Fibroblast of lung (primary cell): ENCODE results near the gene CNOT8. TPM values are rescaled to one million over a fixed set of nuclear protein-coding genes. Genes with fewer than 3 reads are reported as not detected.

Experiments used
- DNase-seq, 2 donors: peaks; one replicate each; pipeline versions ENCODE4 v3.0.0 to v3.0.0-alpha.2; 2010; ENCODE audit warnings: low read depth in 2 of 2
- H2AFZ ChIP-seq: 2 replicates; pipeline ENCODE4 v1.5.1; 2012; ENCODE audit warnings: low read length, control low read depth, inconsistent platforms
- H3K27ac ChIP-seq: 2 replicates; pipeline ENCODE4 v1.5.1; 2011; ENCODE audit warnings: low read length, control low read depth; ENCODE audit not compliant: insufficient read depth
- H3K27me3 ChIP-seq: 2 replicates; pipeline ENCODE4 v1.5.1; 2011; ENCODE audit warnings: mild to moderate bottlenecking, low read length; ENCODE audit not compliant: control insufficient read depth, insufficient read depth
- H3K36me3 ChIP-seq: 2 replicates; pipeline ENCODE4 v1.5.1; 2011; ENCODE audit warnings: low read length; ENCODE audit not compliant: control insufficient read depth, insufficient read depth
- H3K4me1 ChIP-seq: 2 replicates; pipeline ENCODE4 v1.5.1; 2011; ENCODE audit warnings: low read length; ENCODE audit not compliant: control insufficient read depth, insufficient read depth; ENCODE audit errors: extremely low read depth
- H3K4me2 ChIP-seq: 2 replicates; pipeline ENCODE4 v1.5.1; 2011; ENCODE audit warnings: low read length, control low read depth; ENCODE audit not compliant: insufficient read depth; ENCODE audit errors: extremely low read depth
- H3K4me3 ChIP-seq, 4 experiments: fragments of 200-600 bp in 1 of 4; sonication (generic) in 1 of 4; replicated peaks in 1 of 4; 2 replicates each; pipeline ENCODE4 v1.5.1; 2011 to 2016; ENCODE audit warnings: low read length in 4 of 4, low read depth in 3 of 4, mild to moderate bottlenecking in 3 of 4, control low read depth in 2 of 4, inconsistent platforms in 1 of 4, mixed read lengths in 1 of 4; ENCODE audit not compliant: insufficient read depth in 1 of 4; ENCODE audit errors: control extremely low read depth in 1 of 4
- H3K79me2 ChIP-seq: 2 replicates; pipeline ENCODE4 v1.5.1; 2012; ENCODE audit warnings: mild to moderate bottlenecking, low read length, inconsistent platforms; ENCODE audit not compliant: control insufficient read depth, insufficient read depth
- H3K9ac ChIP-seq: 2 replicates; pipeline ENCODE4 v1.5.1; 2011; ENCODE audit warnings: mild to moderate bottlenecking, low read length, control low read depth; ENCODE audit not compliant: insufficient read depth
- H3K9me3 ChIP-seq: 2 replicates; pipeline ENCODE4 v1.5.1; 2012; ENCODE audit warnings: low read depth, low read length; ENCODE audit not compliant: control insufficient read depth, insufficient read depth
- H4K20me1 ChIP-seq: 2 replicates; pipeline ENCODE4 v1.5.1; 2011; ENCODE audit warnings: low read length; ENCODE audit not compliant: control insufficient read depth, insufficient read depth; ENCODE audit errors: extremely low read depth
- EZH2 ChIP-seq: IDR thresholded peaks from 2 replicates; pipeline ENCODE4 v1.5.1; 2012; ENCODE audit warnings: low read length, control low read depth, mild to moderate bottlenecking; ENCODE audit errors: missing control alignments
- polyA plus RNA-seq, 2 donors: library from polyadenylated mRNA; depleted of rRNA in 1 of 2; stranded (reverse) in 1 of 2; unstranded in 1 of 2; fragments of >200 nt; gene quantifications; 2 replicates each; pipeline ENCODE4 v1.2.1, GENCODE V29; 2011 to 2012; ENCODE audit warnings: missing spikeins in 1 of 2
- total RNA-seq: library from RNA; depleted of rRNA; stranded (reverse); fragments of >200 nt; gene quantifications from 2 replicates; pipeline ENCODE4 v1.2.1, GENCODE V29; 2014
- TF ChIP-seq, protein P1 (sequence below), 2 donors: IDR thresholded peaks in 1 of 2; conservative IDR thresholded peaks in 1 of 2; 1 replicate in 1 of 2; 2 replicates in 1 of 2; pipeline ENCODE4 v1.5.1; 2011 to 2012; ENCODE audit warnings: low read length in 2 of 2, control low read depth in 1 of 2, inconsistent platforms in 1 of 2, low read depth in 1 of 2, mild to moderate bottlenecking in 1 of 2

The CNOT8 gene
- total and polyA plus RNA-seq, 2 donors (not counting 1 experiment from before 2014, with no cell fraction given): 50.7 to 66.7 TPM

- no peak overlapping the region for H2AFZ ChIP-seq
- H3K36me3 ChIP-seq: peaks cover 7% of the 10 kb centered on the region
- no peak overlapping the region for H3K4me2 ChIP-seq
- no peaks in the 10 kb centered on the region for H3K79me2 ChIP-seq
- no peaks in the 10 kb centered on the region for H3K9me3 ChIP-seq
- no peak overlapping the region for H3K9ac ChIP-seq
- H4K20me1 ChIP-seq: no peaks in the 10 kb centered on the region
- no peak for TF ChIP-seq EZH2
- TF ChIP-seq, protein P1, sequence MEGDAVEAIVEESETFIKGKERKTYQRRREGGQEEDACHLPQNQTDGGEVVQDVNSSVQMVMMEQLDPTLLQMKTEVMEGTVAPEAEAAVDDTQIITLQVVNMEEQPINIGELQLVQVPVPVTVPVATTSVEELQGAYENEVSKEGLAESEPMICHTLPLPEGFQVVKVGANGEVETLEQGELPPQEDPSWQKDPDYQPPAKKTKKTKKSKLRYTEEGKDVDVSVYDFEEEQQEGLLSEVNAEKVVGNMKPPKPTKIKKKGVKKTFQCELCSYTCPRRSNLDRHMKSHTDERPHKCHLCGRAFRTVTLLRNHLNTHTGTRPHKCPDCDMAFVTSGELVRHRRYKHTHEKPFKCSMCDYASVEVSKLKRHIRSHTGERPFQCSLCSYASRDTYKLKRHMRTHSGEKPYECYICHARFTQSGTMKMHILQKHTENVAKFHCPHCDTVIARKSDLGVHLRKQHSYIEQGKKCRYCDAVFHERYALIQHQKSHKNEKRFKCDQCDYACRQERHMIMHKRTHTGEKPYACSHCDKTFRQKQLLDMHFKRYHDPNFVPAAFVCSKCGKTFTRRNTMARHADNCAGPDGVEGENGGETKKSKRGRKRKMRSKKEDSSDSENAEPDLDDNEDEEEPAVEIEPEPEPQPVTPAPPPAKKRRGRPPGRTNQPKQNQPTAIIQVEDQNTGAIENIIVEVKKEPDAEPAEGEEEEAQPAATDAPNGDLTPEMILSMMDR (conservative IDR thresholded peaks at IDR 0.05 in 1 of 2, IDR thresholded peaks at IDR 0.05 in 1 of 2; ENCODE audit: low read depth in 1 of 2, low read length in 2 of 2): no peak
- no peak overlapping the region for H3K27ac ChIP-seq
- no peaks in the 10 kb centered on the region for H3K4me1 ChIP-seq
- no peak overlapping the region for H3K4me3 ChIP-seq
- no peak for DNase-seq
- H3K27me3 ChIP-seq: no peaks in the 10 kb centered on the region
Observed at GRCh38 chr5:154898210-154898609, 39.8 kb downstream of the CNOT8 start.

DNA sequence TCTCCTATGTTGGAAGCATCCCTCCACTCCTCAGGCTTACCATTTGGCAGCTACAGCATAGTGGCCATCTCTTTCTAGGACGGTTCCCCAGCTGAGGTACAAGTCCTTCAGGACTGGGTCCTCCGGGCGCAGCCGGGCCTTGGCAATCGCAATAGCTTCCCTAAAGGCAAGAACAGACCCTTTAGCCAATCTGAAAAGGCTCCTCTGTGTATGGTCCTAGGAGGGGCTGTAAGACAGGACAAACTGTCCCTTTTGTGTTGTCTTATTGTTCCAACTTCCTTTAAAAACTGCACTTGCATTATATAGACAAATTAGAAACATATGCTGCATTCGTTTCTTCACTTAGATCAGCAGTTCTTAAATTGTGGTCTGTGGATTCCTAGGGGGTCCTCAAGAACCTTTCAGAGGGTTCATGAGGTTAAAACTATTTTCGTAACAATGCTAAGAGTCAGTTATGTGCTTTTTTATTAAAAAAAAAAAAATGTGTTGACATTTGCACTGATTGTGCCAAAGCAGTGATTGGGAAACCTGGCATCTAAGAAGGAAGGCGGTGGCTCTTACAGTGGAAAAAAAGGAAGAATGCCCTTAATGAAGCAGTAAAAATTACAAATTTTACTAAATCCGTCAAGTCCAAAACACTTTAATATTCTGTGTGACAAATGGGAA, 40.9 kb downstream of the CNOT8 start:
- Histone ChIP-seq H3K9me3 (no peaks in the 10 kb centered on the region), H3K27ac (no peak overlapping the region), H3K79me2 (no peaks in the 10 kb centered on the region), H3K4me2 (no peak overlapping the region), H3K4me1 (no peaks in the 10 kb centered on the region), H2AFZ (no peak overlapping the region), H3K27me3 (no peaks in the 10 kb centered on the region), H4K20me1 (no peaks in the 10 kb centered on the region), H3K36me3 (peaks cover 7% of the 10 kb centered on the region), H3K9ac (no peak overlapping the region), H3K4me3 (no peak overlapping the region)
- DNase-seq: no peak
- TF ChIP-seq EZH2: no peak
- TF ChIP-seq, protein P1 (conservative IDR thresholded peaks at IDR 0.05 in 1 of 2, IDR thresholded peaks at IDR 0.05 in 1 of 2; ENCODE audit: low read depth in 1 of 2, low read length in 2 of 2): no peak

- Histone ChIP-seq H3K27me3 (no peaks in the 10 kb centered on the region), H4K20me1 (no peaks in the 10 kb centered on the region), H3K36me3 (peaks cover 9% of the 10 kb centered on the region), H3K9me3 (no peaks in the 10 kb centered on the region), H3K27ac (no peak overlapping the region), H3K79me2 (no peaks in the 10 kb centered on the region), H2AFZ (no peak overlapping the region), H3K4me1 (no peaks in the 10 kb centered on the region), H3K4me3 (no peak overlapping the region), H3K4me2 (no peak overlapping the region), H3K9ac (no peak overlapping the region)
- no peak for TF ChIP-seq EZH2
- TF ChIP-seq, protein P1 (conservative IDR thresholded peaks at IDR 0.05 in 1 of 2, IDR thresholded peaks at IDR 0.05 in 1 of 2; ENCODE audit: low read depth in 1 of 2, low read length in 2 of 2): no peak
- no peak for DNase-seq
Observed at GRCh38 chr5:154900066-154900465, 41.6 kb downstream of the CNOT8 start.
